GM23338 (cell line): ENCODE data around the gene KDM6A. TPM values are rescaled to one million over a fixed set of nuclear protein-coding genes. Genes with fewer than 3 reads are reported as not detected.

Source experiments
- ATAC-seq: fragments of 200-7000 bp; cut with Tn5 transposase; 3 replicates; pipeline ENCODE4 v1.9.1; 2020
- DNase-seq: peaks from one replicate; pipeline ENCODE4 v3.0.0-alpha.2; 2015; ENCODE audit warnings: low spot score
- H2AFZ ChIP-seq: fragments of 200-600 bp; sonication (generic); 2 replicates; pipeline ENCODE4 v1.8.0; 2016; ENCODE audit warnings: antibody characterized with exemption, mild to moderate bottlenecking, moderate library complexity
- H3F3A ChIP-seq: fragments of 200-600 bp; sonication (generic); replicated peaks from 2 replicates; pipeline ENCODE4 v1.8.0; 2017; ENCODE audit warnings: antibody characterized with exemption, mixed run types, low read depth
- H3K27ac ChIP-seq: fragments of 200-600 bp; sonication (generic); 2 replicates; pipeline ENCODE4 v1.6.1; 2016; ENCODE audit warnings: low read depth
- H3K27me3 ChIP-seq: fragments of 200-600 bp; sonication (generic); 2 replicates; pipeline ENCODE4 v1.8.0; 2016; ENCODE audit warnings: mild to moderate bottlenecking, mixed run types, moderate library complexity; ENCODE audit not compliant: insufficient read depth
- H3K36me3 ChIP-seq: fragments of 200-600 bp; sonication (generic); 2 replicates; pipeline ENCODE4 v1.8.0; 2016; ENCODE audit warnings: mild to moderate bottlenecking; ENCODE audit not compliant: insufficient read depth
- H3K4me1 ChIP-seq: fragments of 200-600 bp; sonication (generic); 2 replicates; pipeline ENCODE4 v1.8.0; 2016; ENCODE audit warnings: mild to moderate bottlenecking, moderate library complexity; ENCODE audit not compliant: insufficient read depth
- H3K4me2 ChIP-seq: fragments of 200-600 bp; sonication (generic); 2 replicates; pipeline ENCODE4 v1.7.1; 2017; ENCODE audit warnings: mixed run types
- H3K4me3 ChIP-seq: fragments of 200-600 bp; sonication (generic); 2 replicates; pipeline ENCODE4 v1.6.1; 2016; ENCODE audit warnings: mixed run types
- H3K79me2 ChIP-seq: fragments of 200-600 bp; sonication (generic); replicated peaks from 2 replicates; pipeline ENCODE4 v1.8.0; 2017; ENCODE audit warnings: mild to moderate bottlenecking; ENCODE audit not compliant: insufficient read depth
- H3K9me2 ChIP-seq: fragments of 200-600 bp; sonication (generic); 2 replicates; pipeline ENCODE4 v1.8.0; 2017; ENCODE audit not compliant: insufficient read depth
- H4K20me1 ChIP-seq: fragments of 200-600 bp; sonication (generic); replicated peaks from 2 replicates; pipeline ENCODE4 v1.8.0; 2017; ENCODE audit warnings: mild to moderate bottlenecking; ENCODE audit not compliant: insufficient read depth
- H3K27ac Mint-ChIP-seq: 2 replicates; pipeline ENCODE4 v1.8.0; 2020; ENCODE audit warnings: inconsistent platforms, mild to moderate bottlenecking, moderate library complexity, mixed read lengths
- H3K27me3 Mint-ChIP-seq: 3 replicates; pipeline ENCODE4 v1.8.0; 2022; ENCODE audit warnings: low read depth, mild to moderate bottlenecking, moderate library complexity, mixed read lengths, inconsistent platforms; ENCODE audit not compliant: insufficient read depth, poor library complexity
- H3K36me3 Mint-ChIP-seq: 3 replicates; pipeline ENCODE4 v1.8.0; 2021; ENCODE audit warnings: low read depth, mild to moderate bottlenecking, inconsistent platforms, moderate library complexity, mixed read lengths
- H3K4me1 Mint-ChIP-seq: 3 replicates; pipeline ENCODE4 v1.8.0; 2020; ENCODE audit warnings: mild to moderate bottlenecking, inconsistent platforms, mixed read lengths
- H3K4me3 Mint-ChIP-seq: 3 replicates; pipeline ENCODE4 v1.8.0; 2021; ENCODE audit warnings: moderate library complexity, mild to moderate bottlenecking, inconsistent platforms, mixed read lengths
- H3K9me3 Mint-ChIP-seq: 3 replicates; pipeline ENCODE4 v1.8.0; 2020; ENCODE audit warnings: moderate library complexity, mild to moderate bottlenecking, inconsistent platforms, mixed read lengths
- CTCF ChIP-seq, 2 experiments: fragments of 200-600 bp in 1 of 2; sonication (generic) in 1 of 2; conservative IDR thresholded peaks; 2 replicates each; pipeline versions ENCODE4 v1.5.1 to v1.6.1; 2016 to 2017; ENCODE audit warnings: antibody characterized with exemption in 2 of 2, low read depth in 2 of 2, mild to moderate bottlenecking in 2 of 2, moderate library complexity in 1 of 2
- ETS1 ChIP-seq: IDR thresholded peaks from 2 replicates; pipeline ENCODE4 v1.6.1; 2016; ENCODE audit warnings: antibody characterized with exemption
- EZH2 ChIP-seq: fragments of 200-600 bp; sonication (generic); IDR thresholded peaks from one replicate; pipeline ENCODE4 v1.8.0; 2017; ENCODE audit warnings: antibody characterized with exemption, mild to moderate bottlenecking, low read depth; ENCODE audit not compliant: unreplicated experiment
- EZH2phosphoT487 ChIP-seq: fragments of 200-600 bp; sonication (generic); IDR thresholded peaks from one replicate; pipeline ENCODE4 v1.8.1; 2018; ENCODE audit warnings: antibody characterized with exemption; ENCODE audit not compliant: unreplicated experiment
- JUNB ChIP-seq: IDR thresholded peaks from one replicate; pipeline ENCODE4 v1.6.1; 2016; ENCODE audit warnings: antibody characterized with exemption; ENCODE audit not compliant: unreplicated experiment
- POLR2AphosphoS5 ChIP-seq: IDR thresholded peaks from 2 replicates; pipeline ENCODE4 v1.6.1; 2016; ENCODE audit warnings: antibody characterized with exemption, low read depth
- REST ChIP-seq: IDR thresholded peaks from one replicate; pipeline ENCODE4 v1.6.1; 2018; ENCODE audit warnings: antibody characterized with exemption; ENCODE audit not compliant: unreplicated experiment
- STAT1 ChIP-seq: IDR thresholded peaks from one replicate; pipeline ENCODE4 v1.6.1; 2016; ENCODE audit warnings: antibody characterized with exemption; ENCODE audit not compliant: unreplicated experiment
- ZNF331 ChIP-seq: fragments of 250-450 bp; sonication (Bioruptor Pico); IDR thresholded peaks from 2 replicates; pipeline ENCODE4 v1.5.0; 2020; ENCODE audit warnings: low read depth, mild to moderate bottlenecking, moderate library complexity
- ZNF462 ChIP-seq: fragments of 250-450 bp; sonication (Bioruptor Pico); IDR thresholded peaks from 2 replicates; pipeline ENCODE4 v1.5.0; 2020; ENCODE audit warnings: mild to moderate bottlenecking, moderate library complexity
- polyA plus RNA-seq: library from polyadenylated mRNA; unstranded; fragments of >200 nt; fragmentation: Nextera tagmentation; extraction: Ambion mirVana; gene quantifications from 2 replicates; pipeline ENCODE4 v1.2.1, GENCODE V29; 2016
- total RNA-seq: library from RNA; depleted of rRNA; stranded (reverse); fragments of >200 nt; shearing (Covaris generic); gene quantifications from 2 replicates; pipeline ENCODE4 v1.2.3, GENCODE V29; 2014

Gene KDM6A
- total and polyA plus RNA-seq, 2 experiments from 2014 or later: 22.8 to 102 TPM

GRCh38 chrX:44898411-44899221, 25.6 kb downstream of the KDM6A start:
- H3K4me3 ChIP-seq: no peak overlapping the region
- no peak overlapping the region for H2AFZ ChIP-seq
- H3K27ac ChIP-seq: no peak overlapping the region
- ATAC-seq (peak; percentile 76), DNase-seq (no peak)
- TF ChIP-seq ETS1 (no peak), REST (no peak), STAT1 (no peak), EZH2phosphoT487 (no peak), CTCF (conservative IDR thresholded peaks at IDR 0.05; ENCODE audit: low read depth in 2 of 2) (no peak), ZNF331 (no peak), POLR2AphosphoS5 (no peak), ZNF462 (CRISPR knock-in tag) (no peak), EZH2 (no peak), JUNB (no peak)
- H4K20me1 ChIP-seq: peaks cover 13% of the 10 kb centered on the region; the same call in 1 of the 2 replicates
- Mint-ChIP-seq H3K27ac (peak overlapping the region; percentile 77; the same call in 1 of the 2 replicates), H3K4me1 (peaks cover 22% of the 10 kb centered on the region), H3K4me3 (peak overlapping the region; percentile 14; the same call in 1 of the 3 replicates), H3K36me3 (peaks cover 14% of the 10 kb centered on the region; the same call in 2 of the 3 replicates), H3K9me3 (peaks cover 2% of the 10 kb centered on the region; the same call in 1 of the 3 replicates), H3K27me3 (no peaks in the 10 kb centered on the region)
- H3K4me1 ChIP-seq: peaks cover 13% of the 10 kb centered on the region
- no peaks in the 10 kb centered on the region for H3K27me3 ChIP-seq
- H3F3A ChIP-seq: no peaks in the 10 kb centered on the region
- peak overlapping the region; percentile 26; the same call in 1 of the 2 replicates for H3K4me2 ChIP-seq
- no peaks in the 10 kb centered on the region for H3K9me2 ChIP-seq
- H3K79me2 ChIP-seq: peaks cover 100% of the 10 kb centered on the region
- H3K36me3 ChIP-seq: no peaks in the 10 kb centered on the region
